ENCODE measurements around the gene ZNF90. TPM values are rescaled to one million over a fixed set of nuclear protein-coding genes. Genes with fewer than 3 reads are reported as not detected.

ZNF90 gene
- total and polyA plus RNA-seq, 2 of the 8 experiments (the other 6 are each of a cell fraction or from before 2014, with no cell fraction given): 41.2 to 114 TPM

GRCh38 chr19:20039203-20039723 is 38.5 kb upstream of the ZNF90 start, which contains the start of gene ZNF682 (continued):
- TF ChIP-seq CHD7 (IDR thresholded peaks at IDR 0.05; ENCODE audit: insufficient replicate concordance, low read length) (no peak), SIRT6 (IDR thresholded peaks at IDR 0.05; ENCODE audit: low read length) (no peak), GABPA (IDR thresholded peaks at IDR 0.05; ENCODE audit: borderline replicate concordance, insufficient read depth, low read length) (no peak), SRF (IDR thresholded peaks at IDR 0.05; ENCODE audit: low read depth, low read length) (no peak), RAD21 (IDR thresholded peaks at IDR 0.05 in 1 of 2, conservative IDR thresholded peaks at IDR 0.05 in 1 of 2; ENCODE audit: low read depth in 2 of 2, low read length in 2 of 2) (no peak), ZNF274 (IDR thresholded peaks at IDR 0.05; ENCODE audit: borderline replicate concordance, extremely low read depth, low read length) (no peak), JUND (IDR thresholded peaks at IDR 0.05; ENCODE audit: low read length) (peak; percentile 24; the same call in 1 of the 2 replicates)
- TF ChIP-seq, protein P1, sequence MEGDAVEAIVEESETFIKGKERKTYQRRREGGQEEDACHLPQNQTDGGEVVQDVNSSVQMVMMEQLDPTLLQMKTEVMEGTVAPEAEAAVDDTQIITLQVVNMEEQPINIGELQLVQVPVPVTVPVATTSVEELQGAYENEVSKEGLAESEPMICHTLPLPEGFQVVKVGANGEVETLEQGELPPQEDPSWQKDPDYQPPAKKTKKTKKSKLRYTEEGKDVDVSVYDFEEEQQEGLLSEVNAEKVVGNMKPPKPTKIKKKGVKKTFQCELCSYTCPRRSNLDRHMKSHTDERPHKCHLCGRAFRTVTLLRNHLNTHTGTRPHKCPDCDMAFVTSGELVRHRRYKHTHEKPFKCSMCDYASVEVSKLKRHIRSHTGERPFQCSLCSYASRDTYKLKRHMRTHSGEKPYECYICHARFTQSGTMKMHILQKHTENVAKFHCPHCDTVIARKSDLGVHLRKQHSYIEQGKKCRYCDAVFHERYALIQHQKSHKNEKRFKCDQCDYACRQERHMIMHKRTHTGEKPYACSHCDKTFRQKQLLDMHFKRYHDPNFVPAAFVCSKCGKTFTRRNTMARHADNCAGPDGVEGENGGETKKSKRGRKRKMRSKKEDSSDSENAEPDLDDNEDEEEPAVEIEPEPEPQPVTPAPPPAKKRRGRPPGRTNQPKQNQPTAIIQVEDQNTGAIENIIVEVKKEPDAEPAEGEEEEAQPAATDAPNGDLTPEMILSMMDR (IDR thresholded peaks at IDR 0.05; ENCODE audit: control extremely low read depth in 1 of 3, insufficient read depth in 1 of 3, low read depth in 1 of 3, low read length in 3 of 3): no peak; a peak in 1 of 4 replicates
